B cell (primary cell): ENCODE measurements around the gene FLRT1. TPM values are rescaled to one million over a fixed set of nuclear protein-coding genes. Genes with fewer than 3 reads are reported as not detected.

Experiments
- ATAC-seq: fragments of 200-7000 bp; cut with Tn5 transposase; one replicate; pipeline ENCODE4 v1.10.0; 2021; ENCODE audit warnings: low read depth, mild to moderate bottlenecking, moderate number of reproducible peaks, moderate library complexity
- CTCF ChIA-PET: fragments of 350-600 bp; sonication (Branson Sonifier 250); formaldehyde crosslinking; loops from one replicate; lab custom pipeline; 2021; ENCODE audit warnings: antibody characterized with exemption, inconsistent platforms; lab: Charles Lee
- POLR2A ChIA-PET: fragments of 350-600 bp; sonication (Branson Sonifier 250); formaldehyde crosslinking; loops from one replicate; lab custom pipeline; 2021; ENCODE audit warnings: antibody characterized with exemption; lab: Charles Lee
- DNase-seq: peaks from one replicate; pipeline ENCODE4 v3.0.0; 2013
- H2AFZ ChIP-seq: 2 replicates; pipeline ENCODE4 v1.6.1; 2012; ENCODE audit warnings: mild to moderate bottlenecking, low read depth, low read length; ENCODE audit not compliant: insufficient read depth, poor library complexity, severe bottlenecking
- H3K27ac ChIP-seq, 2 donors: 1 replicate in 1 of 2; 2 replicates in 1 of 2; pipeline ENCODE4 v1.5.1; 2012 to 2013; ENCODE audit warnings: low read length in 2 of 2, mild to moderate bottlenecking in 2 of 2, moderate library complexity in 1 of 2
- H3K27me3 ChIP-seq, 4 experiments: fragments of 200-600 bp in 1 of 4; sonication (generic) in 1 of 4; replicated peaks in 1 of 4; 1 replicate in 2 of 4; 2 replicates in 2 of 4; pipeline versions ENCODE4 v1.6.1 to v1.7.0; 2013 to 2016; ENCODE audit warnings: low read length in 3 of 4, mild to moderate bottlenecking in 2 of 4, mixed read lengths in 1 of 4, moderate library complexity in 1 of 4; ENCODE audit not compliant: insufficient read depth in 4 of 4, control insufficient read depth in 3 of 4; ENCODE audit errors: control extremely low read depth in 1 of 4
- H3K36me3 ChIP-seq, 2 experiments: replicated peaks in 1 of 2; 1 replicate in 1 of 2; 2 replicates in 1 of 2; pipeline versions ENCODE4 v1.6.1 to v1.7.1; 2013; ENCODE audit warnings: low read length in 1 of 2; ENCODE audit not compliant: insufficient read depth in 2 of 2, control insufficient read depth in 1 of 2; ENCODE audit errors: control extremely low read depth in 1 of 2, extremely low read depth in 1 of 2
- H3K4me1 ChIP-seq, 2 donors: fragments of 200-600 bp in 1 of 2; sonication (generic) in 1 of 2; 1 replicate in 1 of 2; 2 replicates in 1 of 2; pipeline versions ENCODE4 v1.5.1 to v1.6.1; 2013 to 2017; ENCODE audit warnings: low read length in 2 of 2; ENCODE audit not compliant: control insufficient read depth in 2 of 2, insufficient read depth in 2 of 2
- H3K4me2 ChIP-seq: replicated peaks from 2 replicates; pipeline ENCODE3; 2012; ENCODE audit warnings: mild to moderate bottlenecking, low read depth, low read length; ENCODE audit not compliant: poor library complexity, severe bottlenecking
- H3K4me3 ChIP-seq, 5 experiments: fragments of 200-600 bp in 1 of 5; sonication (generic) in 1 of 5; 1 replicate in 3 of 5; 2 replicates in 2 of 5; pipeline versions ENCODE4 v1.5.1 to v1.7.0; 2011 to 2016; ENCODE audit warnings: low read length in 4 of 5, mild to moderate bottlenecking in 4 of 5, low read depth in 2 of 5, control low read depth in 1 of 5, moderate library complexity in 1 of 5; ENCODE audit not compliant: insufficient read depth in 1 of 5; ENCODE audit errors: control extremely low read depth in 1 of 5, extremely low read depth in 1 of 5
- H3K79me2 ChIP-seq: fragments of 200-600 bp; sonication (generic); one replicate; pipeline ENCODE4 v1.6.0; 2016; ENCODE audit warnings: low read length; ENCODE audit not compliant: control insufficient read depth, insufficient read depth
- H3K9ac ChIP-seq: fragments of 200-600 bp; sonication (generic); 2 replicates; pipeline ENCODE4 v1.6.1; 2017; ENCODE audit warnings: mild to moderate bottlenecking, low read length, moderate library complexity
- H3K9me3 ChIP-seq, 3 donors: one replicate each; pipeline versions ENCODE4 v1.6.1 to v1.7.1; 2013; ENCODE audit warnings: low read length in 2 of 3; ENCODE audit not compliant: control insufficient read depth in 2 of 3, insufficient read depth in 1 of 3; ENCODE audit errors: control extremely low read depth in 1 of 3
- H4K20me1 ChIP-seq: 2 replicates; pipeline ENCODE4 v1.6.0; 2012; ENCODE audit warnings: mild to moderate bottlenecking, low read length; ENCODE audit not compliant: insufficient read depth, control insufficient read depth, poor library complexity, severe bottlenecking
- H3K27ac Mint-ChIP-seq: one replicate; pipeline ENCODE4 v1.8.0; 2021; ENCODE audit warnings: mixed read lengths
- H3K27me3 Mint-ChIP-seq: one replicate; pipeline ENCODE4 v1.8.0; 2021; ENCODE audit warnings: mixed read lengths
- H3K4me1 Mint-ChIP-seq: one replicate; pipeline ENCODE4 v1.8.0; 2021; ENCODE audit warnings: mixed read lengths
- H3K4me3 Mint-ChIP-seq: one replicate; pipeline ENCODE4 v1.8.0; 2021; ENCODE audit warnings: mixed read lengths
- H3K9me3 Mint-ChIP-seq: one replicate; pipeline ENCODE4 v1.8.0; 2022; ENCODE audit warnings: mixed read lengths; ENCODE audit not compliant: insufficient read depth
- CTCF ChIP-seq: fragments of 200-600 bp; IDR thresholded peaks from one replicate; pipeline ENCODE4 v1.8.0; 2022; ENCODE audit warnings: antibody characterized with exemption, mild to moderate bottlenecking
- EZH2 ChIP-seq: IDR thresholded peaks from 2 replicates; pipeline ENCODE4 v1.6.1; 2012; ENCODE audit warnings: borderline replicate concordance, low read depth, mild to moderate bottlenecking, moderate library complexity, low read length; ENCODE audit not compliant: insufficient read depth, poor library complexity, severe bottlenecking
- WGBS: methylation state at CpG from one replicate; pipeline ENCODE4 v1.1.5; 2013; ENCODE audit warnings: missing lambda C conversion rate; ENCODE audit not compliant: insufficient coverage; 5-methylcytosine and 5-hydroxymethylcytosine counted together
- intact Hi-C: fragments of 100-400 bp; cut with micrococcal nuclease; formaldehyde crosslinking; loops from one replicate; pipeline ENCODE4 v1.10.0; 2022
- polyA plus RNA-seq: library from polyadenylated mRNA; depleted of rRNA; stranded (reverse); fragments of >200 nt; gene quantifications from 2 replicates; pipeline ENCODE4 v1.2.3, GENCODE V29; 2012
- total RNA-seq, 2 donors: library from RNA; stranded (reverse); fragments of 120-200 nt in 1 of 2; gene quantifications; 1 replicate in 1 of 2; 2 replicates in 1 of 2; pipeline versions ENCODE4 v1.2.3 to v1.2.4, GENCODE V29; 2013 to 2022

Gene FLRT1
- total and polyA plus RNA-seq, 2 donors (not counting 1 experiment from before 2014, with no cell fraction given), result not detected

- H3K9ac ChIP-seq, result no peak overlapping the region
- Mint-ChIP-seq H3K4me3 (no peak overlapping the region), H3K9me3 (no peaks in the 10 kb centered on the region), H3K4me1 (no peaks in the 10 kb centered on the region), H3K27me3 (peaks cover 11% of the 10 kb centered on the region), H3K27ac (no peak overlapping the region)
- no peaks in the 10 kb centered on the region for H3K79me2 ChIP-seq
- H3K27me3 ChIP-seq, result peaks cover 0 to under 1% (median 0%) of the 10 kb centered on the region in 4 experiments
- peaks cover 0 to 5% (median 0%) of the 10 kb centered on the region in 3 donors for H3K9me3 ChIP-seq
- no peak overlapping the region for H3K27ac ChIP-seq
- no peaks in the 10 kb centered on the region for H4K20me1 ChIP-seq
- no peak overlapping the region for H2AFZ ChIP-seq
- ATAC-seq, result no peak
- intact Hi-C loops, result no loop called here
- no peak for DNase-seq
- no peak overlapping the region for H3K4me2 ChIP-seq
- H3K4me1 ChIP-seq, result no peaks in the 10 kb centered on the region
- H3K36me3 ChIP-seq, result no peaks in the 10 kb centered on the region
- WGBS, result 92% methylated on average over 12 of the region's 14 CpGs
- H3K4me3 ChIP-seq, result no peak overlapping the region
- ChIA-PET POLR2A (no interaction called here), CTCF (no interaction called here)
- TF ChIP-seq CTCF, result no peak
- TF ChIP-seq EZH2, result no peak
Measured at GRCh38 chr11:64022125-64022784, 13.5 kb upstream of the FLRT1 start.
